Left renal pelvis (tissue), 4 donors: ENCODE results near the gene FUT7. TPM values are rescaled to one million over a fixed set of nuclear protein-coding genes. Genes with fewer than 3 reads are reported as not detected.
A peak's percentile ranks its signal among the peaks of the same experiment; 100 is the strongest.
"Not testable (repeated sequence)": the region's sequence is repeated elsewhere in the genome, so short reads cannot be mapped to it uniquely, and the experiment has no call there.

Experiments used
- DNase-seq, 4 donors: peaks; one replicate each; pipeline ENCODE4 v3.0.0-alpha.2; 2013; ENCODE audit warnings: low read depth in 4 of 4, low spot score in 3 of 4
- polyA plus RNA-seq, 4 donors: library from polyadenylated mRNA; unstranded; fragments of 120-200 nt; gene quantifications; one replicate each; pipeline ENCODE4 v1.2.1, GENCODE V29; 2013; ENCODE audit not compliant: insufficient read length in 4 of 4

Gene FUT7
- polyA plus RNA-seq, 4 donors, result not detected

- DNase-seq, result no peak
These were observed 3.0 kb upstream of the FUT7 start for GRCh38 chr9:137034709-137035506.

DNA sequence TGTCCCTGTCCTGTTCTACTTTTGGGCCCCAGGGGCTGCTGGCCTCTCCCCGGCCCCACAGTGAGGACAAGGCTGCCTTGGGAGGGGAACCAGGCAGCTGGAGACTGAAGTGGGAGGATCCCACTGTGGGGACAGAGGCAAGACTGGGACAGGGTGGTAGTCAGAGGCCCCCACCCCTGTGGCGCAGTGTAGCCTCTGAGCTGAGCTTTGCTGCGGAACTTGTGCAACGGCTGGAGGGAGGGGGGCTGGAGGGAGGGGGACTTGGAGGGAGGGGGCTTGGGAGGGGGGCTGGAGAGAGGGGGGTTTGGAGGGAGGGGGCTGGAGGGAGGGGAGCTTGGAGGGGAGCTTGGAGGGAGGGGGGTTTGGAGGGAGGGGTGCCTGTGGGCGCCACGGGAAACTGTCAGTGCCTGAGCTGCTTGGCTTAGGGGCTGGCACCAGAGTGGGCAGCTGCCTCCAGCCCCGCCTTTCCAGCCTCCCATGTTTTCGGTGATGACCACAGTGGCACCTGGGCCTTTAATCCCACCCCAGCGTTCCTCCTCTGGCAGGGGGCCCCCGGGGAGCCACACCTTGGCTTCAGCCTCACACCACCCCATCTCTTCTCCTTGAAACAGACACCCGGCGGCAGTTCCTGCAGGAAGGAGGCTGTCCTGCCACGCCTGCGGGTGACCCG is 2.3 kb upstream of the FUT7 start:
- DNase-seq, result no peak

DNA sequence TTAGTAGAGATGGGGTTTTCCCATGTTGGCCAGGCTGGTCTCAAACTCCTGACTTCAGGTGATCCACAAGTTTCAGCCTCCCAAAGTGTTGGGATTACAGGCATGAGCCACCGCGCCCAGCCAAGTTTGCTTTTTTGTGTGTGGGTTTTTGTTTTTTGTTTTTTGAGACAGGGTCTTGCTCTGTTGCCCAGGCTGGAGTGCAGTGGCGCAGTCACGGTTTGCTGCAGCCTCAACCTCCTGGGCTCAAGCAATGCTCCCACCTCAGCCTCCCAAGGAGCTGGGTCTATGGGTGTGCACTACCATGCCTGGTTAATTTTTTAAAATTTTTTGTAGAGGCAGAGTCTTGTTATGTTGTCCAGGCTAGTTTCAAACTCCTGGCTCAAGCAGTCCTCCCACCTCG is 1.6 kb upstream of the FUT7 start:
- DNase-seq, result not testable (repeated sequence)

DNA sequence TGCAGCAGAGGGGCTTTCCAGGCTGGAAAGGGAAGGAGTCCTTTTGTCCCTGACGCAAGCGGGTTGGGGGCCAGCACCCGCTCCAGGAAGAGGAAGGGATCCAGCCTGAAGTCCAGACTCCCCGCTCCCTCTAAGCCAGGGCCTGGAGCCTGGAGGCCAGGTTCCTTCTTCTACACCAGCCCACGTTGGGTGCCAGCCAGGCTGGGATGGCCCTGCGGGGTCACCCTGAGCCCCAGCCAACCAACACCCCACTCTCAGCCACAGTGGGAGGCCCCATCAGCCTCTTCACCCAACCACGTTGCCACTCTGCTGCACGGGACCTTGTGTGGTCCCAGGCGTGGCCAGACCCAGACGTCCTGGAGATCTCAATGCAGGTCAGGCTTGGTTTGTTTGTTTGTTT is 970 bp upstream of the FUT7 start:
- no peak for DNase-seq

DNA sequence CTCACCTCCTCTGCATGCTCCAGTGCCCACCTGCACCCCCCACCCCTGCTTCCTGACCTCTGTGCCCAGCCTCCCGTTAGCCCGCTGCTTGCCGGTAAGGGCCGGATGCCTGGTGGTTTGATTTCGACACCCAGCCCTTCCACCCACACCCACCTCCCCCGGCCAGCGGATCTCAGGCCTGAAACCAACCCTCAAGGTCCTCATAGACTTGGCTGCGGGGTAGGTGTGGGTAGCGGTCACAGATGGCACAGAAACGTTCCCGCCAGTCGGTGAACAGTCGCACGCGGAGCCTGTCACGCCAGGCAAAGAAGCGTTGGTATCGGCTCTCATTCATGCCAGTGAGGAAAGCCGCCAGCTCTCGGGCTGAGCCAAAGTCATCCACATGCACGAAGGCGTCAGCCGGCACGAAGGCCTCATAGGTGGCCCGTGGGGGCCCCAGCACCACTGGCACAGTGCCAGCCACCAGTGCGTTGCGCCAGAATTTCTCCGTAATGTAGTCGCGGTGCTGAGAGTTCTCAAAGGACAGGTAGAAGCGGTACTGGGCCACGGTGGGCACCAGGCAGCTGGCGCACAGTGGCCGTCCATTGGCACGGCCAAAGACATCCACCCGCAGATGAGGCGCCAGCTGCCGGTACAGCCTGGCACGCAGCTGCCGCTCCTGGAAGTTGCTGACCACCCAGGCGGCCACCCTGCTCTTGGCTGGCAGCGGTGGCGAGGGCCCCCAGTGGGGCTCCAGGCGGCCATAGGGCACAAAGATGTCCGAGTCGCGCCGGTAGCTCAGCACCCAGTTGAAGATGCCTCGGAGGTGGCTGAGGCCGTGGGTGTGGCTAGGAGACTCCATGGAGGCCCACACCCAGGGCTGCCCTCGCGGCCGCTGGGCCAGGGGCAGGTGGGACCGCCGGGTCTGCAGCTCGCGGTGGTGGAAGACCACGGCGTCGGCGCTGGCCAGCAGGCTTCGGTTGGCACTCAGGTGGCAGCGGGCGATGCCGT is 1.1 kb downstream of the FUT7 start:
- no peak for DNase-seq

DNA sequence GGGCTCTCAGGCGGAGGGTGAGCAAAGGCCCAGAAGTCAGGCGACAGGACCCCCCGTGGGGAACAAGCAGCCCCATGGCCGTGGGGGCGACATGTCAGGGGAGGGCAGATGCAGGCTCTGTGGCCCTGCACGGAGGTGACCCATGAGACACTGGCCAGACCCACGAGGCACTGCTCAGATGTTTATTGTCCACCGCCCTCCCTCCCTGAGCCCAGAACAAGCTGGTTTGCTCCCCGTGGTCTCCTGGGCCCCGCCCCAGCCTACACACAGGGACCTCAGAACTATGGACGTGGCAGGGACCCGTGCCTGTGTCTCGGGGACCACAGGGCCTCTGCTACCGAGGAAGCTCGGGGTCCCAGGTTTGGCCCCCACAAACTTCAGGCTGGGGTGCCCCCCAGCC is 1.9 kb downstream of the FUT7 start:
- no peak for DNase-seq

DNA sequence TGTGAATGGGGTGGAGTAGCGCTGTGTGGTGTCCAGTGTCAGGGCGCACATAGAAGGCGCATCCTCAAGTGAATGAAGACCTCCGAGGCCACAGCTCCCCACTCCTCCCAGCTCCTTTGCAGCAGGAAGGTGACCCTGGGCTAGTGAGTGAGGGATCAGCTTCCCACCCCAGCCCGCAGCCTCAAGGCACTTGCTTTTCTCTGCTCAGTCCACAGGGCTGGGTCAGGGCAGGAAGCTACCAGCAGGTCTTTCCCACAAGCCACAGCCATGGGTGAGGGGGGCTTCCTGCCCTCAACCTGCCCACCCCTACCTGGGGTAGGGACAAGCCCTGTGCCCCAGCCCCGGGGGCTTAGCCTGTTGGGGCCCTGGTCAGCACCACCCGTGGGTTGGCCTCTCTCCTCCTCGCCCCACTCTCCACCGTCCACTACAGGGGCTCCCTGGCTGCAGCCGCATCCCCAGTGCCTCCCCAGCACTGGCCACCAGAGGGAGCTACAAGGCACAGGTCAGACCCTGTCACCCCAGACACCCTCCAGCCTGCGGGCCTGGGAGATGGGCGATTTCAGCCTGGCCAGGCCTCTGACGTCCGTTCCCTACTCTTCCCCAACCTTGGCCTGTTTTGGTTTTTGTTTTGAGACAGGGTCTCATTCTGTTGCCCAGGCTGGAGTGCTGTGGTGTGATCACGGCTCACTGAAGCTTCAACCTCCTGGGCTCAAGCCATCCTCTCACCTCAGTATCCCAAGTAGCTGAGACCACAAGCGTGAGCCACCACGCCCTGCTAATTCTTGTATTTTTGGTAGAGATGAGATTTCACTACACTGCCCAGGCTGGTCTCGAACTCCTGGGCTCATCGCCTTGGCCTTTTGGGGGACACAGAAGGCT is 2.6 kb downstream of the FUT7 start:
- DNase-seq, result no peak

DNA sequence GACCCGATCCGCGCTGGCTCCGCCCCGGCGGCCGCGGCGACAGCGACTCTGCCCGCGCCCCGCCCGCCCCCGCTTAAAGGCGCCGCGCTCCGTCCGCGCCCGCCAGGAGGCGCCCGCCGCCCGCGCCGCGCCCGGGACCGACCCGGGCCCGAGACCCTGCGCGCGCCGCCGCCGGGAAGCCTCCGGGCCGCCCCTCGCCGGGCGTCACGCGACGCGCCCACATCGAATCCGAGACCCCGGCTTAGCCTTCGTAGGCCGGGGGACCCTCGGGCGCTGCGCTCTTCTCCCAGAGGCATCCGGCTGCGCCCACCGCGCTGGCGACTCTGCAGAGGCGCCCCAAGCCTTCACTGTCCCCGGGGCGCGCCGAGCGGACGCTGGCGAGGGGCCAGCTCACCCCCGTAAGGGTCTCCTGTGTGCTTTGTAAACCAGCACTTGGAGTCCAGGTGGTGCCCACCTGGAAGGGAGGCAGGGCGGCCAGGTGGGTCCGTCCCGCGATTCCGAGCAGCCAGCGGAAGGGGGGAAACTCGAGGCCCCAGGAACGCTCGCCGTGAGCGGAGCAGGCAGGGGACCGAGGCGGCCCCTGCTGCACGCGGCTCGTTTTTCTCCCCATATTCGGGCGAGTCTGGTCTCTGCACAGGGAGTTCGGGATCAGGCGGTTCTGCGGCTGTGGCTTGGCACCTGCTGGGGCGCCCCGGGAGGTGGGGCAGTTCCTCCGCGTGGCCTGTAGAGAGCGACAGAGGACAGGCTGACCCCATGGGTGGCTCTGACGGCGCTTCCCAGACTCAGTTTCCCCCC is 3.4 kb downstream of the FUT7 start:
- DNase-seq, result no peak

DNA sequence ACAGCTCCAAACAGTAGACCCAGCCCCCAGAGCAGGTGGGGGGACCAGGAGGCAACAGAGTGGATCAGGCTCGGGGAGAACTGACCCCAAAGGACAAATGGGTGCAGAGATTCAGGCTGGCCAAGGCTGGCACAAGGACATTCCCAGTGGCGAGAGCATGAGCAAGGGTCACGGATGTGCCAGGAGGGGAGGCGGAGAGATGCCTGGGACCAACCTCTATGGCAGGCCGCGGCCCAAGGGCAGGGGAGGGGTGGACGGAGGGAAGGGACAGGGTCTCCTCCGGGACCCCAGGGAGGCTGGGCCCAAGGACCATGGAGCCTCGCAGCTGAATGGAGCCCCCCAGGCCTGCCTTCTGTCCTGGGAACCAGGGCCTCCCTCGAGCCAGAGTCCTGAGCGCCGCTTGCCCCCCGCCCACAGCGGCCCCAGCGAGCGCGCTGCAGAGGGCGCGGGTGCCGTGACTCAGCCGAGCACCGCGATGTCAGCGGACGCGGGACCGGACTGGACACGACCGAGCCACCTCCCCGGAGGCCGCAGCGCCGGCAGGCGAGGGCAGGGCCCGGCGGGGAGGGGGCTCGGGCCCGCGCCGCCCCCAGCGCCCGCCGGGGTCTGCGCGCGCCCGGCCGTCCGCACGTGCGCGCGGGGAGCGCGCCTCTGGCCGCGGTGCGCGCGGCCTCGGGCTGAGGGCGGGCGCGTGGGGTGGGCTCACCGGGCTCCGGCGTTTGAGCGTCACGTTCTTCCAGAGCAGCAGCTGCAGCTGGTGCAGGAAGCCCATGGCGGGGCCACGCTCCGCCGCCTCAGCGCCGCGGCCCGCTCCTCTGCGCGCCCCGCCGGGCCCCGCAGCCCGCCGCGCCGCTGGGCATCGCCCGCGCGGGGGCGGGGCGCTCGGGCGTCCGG is 4.3 kb downstream of the FUT7 start, which contains the start of gene ABCA2:
ABCA2 (minus strand) TSS at position 869 of the 894 bp plus-strand sequence; CDS start at position 772, 97 bp downstream.
- DNase-seq, result no peak

DNA sequence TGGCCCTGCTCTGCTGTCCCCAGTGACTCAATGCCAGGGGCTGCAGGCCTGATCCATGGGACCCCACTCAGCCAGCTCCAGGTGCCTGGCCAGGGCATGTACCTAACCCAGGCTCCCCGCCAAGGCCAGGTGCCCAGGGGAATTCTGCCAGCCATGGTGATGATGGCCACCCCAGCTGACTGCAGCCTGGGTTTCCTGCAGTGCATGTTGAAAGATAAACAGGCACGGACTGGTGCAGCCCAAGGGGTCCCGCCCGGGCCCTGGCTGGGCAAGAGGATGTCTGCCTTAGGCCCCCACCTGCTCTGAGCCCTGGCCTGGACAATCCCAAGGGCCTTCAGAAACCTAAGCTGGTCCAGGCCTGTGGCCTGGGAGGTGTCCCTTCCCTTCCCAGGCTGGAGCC is 5.1 kb downstream of the FUT7 start:
- no peak for DNase-seq

- DNase-seq, result no peak
These were observed 5.5 kb downstream of the FUT7 start for GRCh38 chr9:137026384-137026783.

- peak in 3 of 4 donors; percentile 63 to 82 (median 69) for DNase-seq
These were observed 6.3 kb downstream of the FUT7 start for GRCh38 chr9:137025517-137025966.

DNA sequence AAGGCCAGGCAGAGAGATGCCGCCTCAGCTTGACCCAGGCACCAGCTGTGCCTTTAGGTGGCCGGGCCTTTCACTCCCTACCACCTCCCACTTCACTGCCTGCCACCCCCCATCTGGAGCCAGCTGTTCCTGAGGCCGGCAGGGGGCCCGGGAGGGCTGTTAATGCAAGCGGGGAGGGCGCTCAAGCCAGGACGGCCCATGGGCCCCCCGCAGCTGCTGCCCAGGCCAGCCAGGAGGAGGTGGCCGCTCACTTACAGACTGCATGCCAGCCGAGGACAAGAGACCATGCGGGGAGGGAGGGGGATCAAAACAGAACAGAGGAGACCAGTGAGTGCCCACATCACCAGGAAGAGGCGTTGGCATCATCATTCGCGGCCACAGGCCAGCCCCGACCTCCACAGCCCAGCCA is 8.3 kb downstream of the FUT7 start:
- no peak for DNase-seq

GRCh38 chr9:137023157-137023556 is 8.7 kb downstream of the FUT7 start:
- DNase-seq, result no peak

DNA sequence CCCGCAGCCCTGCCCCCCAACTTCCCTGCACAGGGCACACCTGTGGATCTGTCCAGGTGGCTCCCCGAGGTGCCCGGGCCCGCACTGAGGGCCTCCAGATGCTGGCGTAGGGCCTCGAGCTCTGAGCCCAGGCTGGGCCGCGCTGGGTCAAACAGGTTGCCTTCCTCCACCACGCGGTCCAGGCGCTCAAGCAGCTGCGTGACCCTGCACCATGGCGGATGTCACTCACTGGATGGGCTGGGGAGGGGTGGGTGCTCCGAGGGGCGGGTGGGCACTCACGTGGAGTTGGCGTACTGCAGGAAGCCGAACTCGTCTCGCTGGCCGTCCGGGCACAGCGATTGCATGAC is 9.3 kb downstream of the FUT7 start:
- no peak for DNase-seq

DNA sequence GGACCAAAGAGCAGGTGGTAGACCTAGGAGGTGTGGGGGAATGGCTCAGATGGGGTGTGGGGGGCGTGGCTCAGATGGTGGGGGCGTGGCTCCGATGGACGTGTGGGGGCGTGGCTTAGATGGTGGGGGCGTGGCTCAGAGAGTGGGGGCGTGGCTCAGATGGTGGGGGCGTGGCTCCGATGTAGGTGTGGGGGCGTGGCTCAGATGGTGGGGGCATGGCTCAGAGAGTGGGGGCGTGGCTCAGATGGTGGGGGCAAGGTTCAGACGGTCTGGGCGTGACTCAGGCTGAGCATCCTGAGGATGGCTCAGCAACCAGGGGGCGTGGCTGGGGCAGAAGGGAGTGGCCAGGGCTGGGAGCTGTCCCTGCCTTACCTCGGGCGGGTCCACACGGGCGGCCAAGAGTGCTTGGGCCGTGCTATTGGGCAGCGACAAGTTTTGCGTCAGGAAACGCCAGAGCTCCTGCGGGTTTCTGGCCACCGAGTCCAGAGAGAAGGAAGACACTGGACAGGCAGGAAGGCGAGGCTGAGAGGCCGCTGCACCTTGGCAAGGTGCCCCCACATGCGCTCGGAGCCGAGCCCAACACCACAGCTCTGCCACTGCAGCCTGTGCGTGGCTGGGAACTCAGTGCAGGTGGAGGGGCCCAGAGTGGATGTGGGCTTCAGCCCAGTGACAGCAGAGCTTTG is 9.8 kb downstream of the FUT7 start:
- no peak for DNase-seq

DNA sequence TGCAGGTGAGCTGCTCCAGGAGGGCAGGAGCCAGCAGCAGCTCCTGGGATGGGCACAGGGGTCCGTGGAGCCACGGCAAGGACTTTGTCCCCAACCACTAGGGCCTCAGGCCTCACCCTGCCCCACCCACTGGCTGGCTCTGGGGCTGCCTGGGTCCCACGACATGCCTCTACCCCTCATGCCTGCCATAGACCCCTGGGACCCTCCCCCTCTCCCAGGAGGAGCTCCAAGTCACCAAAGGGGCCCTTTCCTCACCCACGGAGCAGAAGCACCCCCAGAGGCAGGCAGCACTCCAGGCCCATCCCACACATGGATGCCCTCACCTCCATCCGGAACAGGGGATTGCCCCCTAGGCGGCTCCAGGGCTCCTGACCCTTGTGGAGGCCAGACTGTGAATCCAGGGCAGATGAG is 10.3 kb downstream of the FUT7 start:
- no peak for DNase-seq
